ENCODE results near the gene RASA3.

The RASA3 gene

GRCh38 chr13:113928685-113929627 is 203.5 kb downstream of the RASA3 start:
- DNase-seq (ENCODE audit: low read depth in 4 of 4, low spot score in 1 of 4): no peak

Measured in stimulated activated CD4-positive, alpha-beta T cell treated with anti-CD3 and anti-CD28 coated beads, Interleukin-1b, Interleukin-23, amount 100 ng/mL, for 24 hours (primary cell).